Measurements from ENCODE around the gene AP2A2.

Gene AP2A2

DNA sequence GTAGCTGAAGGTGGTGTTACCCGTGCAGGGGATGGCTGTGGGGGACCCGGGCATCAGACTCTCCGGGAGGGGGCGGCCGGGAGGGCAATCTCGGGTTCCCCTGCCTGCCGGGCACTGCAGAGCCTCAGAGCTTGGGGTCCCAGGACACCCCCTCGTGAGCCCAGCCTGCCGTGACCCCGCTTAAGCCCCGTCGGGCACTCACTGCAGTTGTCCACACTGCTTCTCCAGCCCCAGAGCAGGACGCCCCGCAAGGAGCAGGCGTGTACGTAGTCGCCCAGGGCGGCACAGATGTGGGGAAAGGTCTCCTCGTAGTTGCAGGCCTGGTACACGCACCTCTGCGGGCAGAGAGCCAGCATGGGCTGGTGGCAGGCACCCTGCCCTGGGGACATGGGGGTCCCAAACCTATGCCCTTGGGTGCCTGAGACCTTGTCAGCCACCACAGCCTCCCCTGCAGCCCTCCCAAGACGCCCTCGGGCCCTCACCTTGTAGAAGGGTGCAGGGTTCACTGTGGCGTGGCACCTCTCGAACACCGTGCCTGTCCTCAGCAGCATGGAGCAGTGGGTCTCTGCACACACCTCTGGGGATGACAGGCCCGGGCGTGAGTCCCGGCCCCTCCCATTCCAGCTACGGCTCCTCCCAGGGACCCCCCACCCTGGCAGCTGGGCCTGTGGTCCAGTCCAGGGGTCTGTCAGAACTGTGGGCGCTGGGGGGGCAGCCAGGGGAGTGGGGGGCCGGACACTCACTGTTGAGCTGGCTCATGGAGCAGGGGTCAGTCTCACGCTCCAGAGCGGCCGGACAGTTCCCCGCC, 102.0 kb downstream of the AP2A2 start:
- FAIRE-seq, result no peak
- DNase-seq (ENCODE audit: low spot score), result no peak

DNA sequence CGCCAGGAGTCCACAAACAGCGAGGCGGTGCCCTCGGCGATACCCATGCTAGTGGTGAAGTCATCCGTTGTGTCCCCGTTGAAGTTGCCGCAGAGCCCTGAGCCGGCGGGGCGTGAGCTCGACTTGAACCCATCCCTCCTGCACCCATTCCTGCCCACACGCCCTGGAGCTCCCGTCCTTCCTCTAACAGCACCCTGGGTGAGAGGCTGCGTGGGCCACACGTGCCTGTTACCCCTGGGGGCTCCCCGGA, 102.5 kb downstream of the AP2A2 start:
- FAIRE-seq (no peak), DNase-seq (ENCODE audit: low spot score) (no peak)

DNA sequence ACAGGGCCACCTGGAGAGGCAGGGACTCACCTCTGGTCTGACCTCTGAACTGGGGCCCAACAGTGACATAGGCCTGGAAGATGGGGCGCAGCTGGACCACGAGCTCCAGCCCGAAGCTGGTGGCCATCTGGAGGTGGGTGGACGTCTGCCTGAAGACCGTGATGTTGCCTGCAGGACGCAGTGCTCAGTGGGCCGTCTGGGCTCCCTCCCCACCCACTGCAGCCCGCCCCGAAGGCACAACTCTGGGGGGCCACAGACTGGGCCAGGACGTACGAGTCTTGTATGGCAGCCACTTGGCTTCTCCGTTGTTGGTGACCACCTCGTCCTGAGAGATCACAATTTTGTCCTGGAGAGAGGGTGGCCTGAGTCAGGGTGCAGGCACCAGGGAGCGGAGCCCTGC, 102.9 kb downstream of the AP2A2 start:
- no peak for FAIRE-seq
- no peak for DNase-seq (ENCODE audit: low spot score)

DNA sequence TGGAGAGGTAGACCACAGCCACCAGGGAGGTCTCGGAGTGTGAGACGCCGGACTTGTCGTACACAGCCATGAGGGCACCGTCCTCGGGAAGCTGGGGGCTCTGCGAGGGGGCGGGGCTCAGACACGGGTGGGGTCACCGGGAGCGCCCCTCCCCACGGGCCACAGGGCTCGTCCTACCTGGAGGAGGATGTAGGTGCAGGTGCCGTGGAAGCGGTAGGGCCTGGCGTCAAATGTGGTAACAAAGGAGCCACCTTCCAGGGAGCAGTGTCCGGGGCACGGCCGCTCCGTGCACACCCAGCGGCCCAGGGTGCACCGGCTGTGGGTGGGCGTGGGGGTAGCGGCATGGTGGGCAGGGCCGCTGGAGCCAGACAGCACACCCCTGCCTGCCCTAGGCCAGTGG, 103.4 kb downstream of the AP2A2 start:
- FAIRE-seq (no peak), DNase-seq (ENCODE audit: low spot score) (no peak)

DNA sequence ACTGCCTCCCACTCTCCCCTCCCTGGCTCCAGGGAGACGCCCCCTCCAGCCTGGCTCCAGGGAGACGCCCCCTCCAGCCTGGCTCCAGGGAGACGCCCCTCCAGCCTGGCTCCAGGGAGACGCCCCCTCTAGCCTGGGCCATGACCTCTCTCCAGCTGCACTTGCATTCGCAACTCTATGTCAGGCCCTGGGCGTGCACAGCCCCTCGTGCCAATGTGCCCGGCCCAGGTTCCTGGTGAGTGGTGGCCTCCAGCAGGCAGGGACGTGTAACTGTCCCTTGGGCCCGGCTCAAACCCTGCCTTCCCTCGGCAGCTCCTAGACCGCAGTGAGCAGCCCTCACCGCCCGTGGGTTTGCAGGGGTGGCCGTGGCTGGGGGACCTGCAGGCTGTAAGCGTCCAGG, 104.0 kb downstream of the AP2A2 start:
- no peak for FAIRE-seq
- DNase-seq (ENCODE audit: low spot score), result no peak

DNA sequence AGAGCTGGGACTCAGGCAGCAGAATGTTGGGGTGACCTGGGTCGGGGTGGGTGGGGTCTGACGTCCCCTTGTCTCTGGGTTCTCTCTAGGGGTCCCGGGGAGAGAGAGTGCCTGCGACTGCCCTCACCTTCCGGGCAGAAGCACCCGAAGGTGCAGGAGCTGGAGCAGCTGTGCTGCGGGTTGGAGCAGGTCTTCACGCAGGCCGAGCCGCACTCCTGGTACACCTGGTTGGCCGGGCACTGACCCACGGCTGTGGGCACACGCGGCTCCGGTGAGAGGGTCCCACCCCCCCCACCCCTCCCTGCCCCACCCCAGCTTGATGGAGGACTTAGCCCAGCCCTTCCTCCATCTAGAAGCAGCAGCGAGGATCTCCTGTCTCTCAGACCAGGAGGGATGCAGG, 104.4 kb downstream of the AP2A2 start:
- DNase-seq (ENCODE audit: low spot score) (no peak), FAIRE-seq (no peak)

DNA sequence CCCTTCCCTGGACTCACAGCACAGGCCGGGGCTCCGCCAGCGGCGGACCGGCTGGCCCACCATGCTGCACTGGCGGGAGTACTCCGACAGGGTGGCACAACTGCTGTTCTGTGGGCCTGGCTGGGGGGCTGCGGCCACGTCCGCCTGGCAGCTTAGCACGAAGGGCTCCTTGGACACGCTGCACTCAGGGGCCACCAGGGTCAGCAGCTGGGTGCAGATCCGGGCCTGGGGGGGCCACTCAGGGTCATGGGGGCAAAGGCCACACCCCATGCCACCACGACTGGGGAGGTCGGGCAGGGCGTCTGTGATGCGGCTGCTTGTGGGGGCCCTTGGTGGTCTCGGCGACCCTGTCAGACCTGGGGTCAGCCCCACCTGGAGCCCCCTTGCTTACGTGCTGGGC, 104.9 kb downstream of the AP2A2 start:
- no peak for DNase-seq (ENCODE audit: low spot score)
- FAIRE-seq, result no peak

DNA sequence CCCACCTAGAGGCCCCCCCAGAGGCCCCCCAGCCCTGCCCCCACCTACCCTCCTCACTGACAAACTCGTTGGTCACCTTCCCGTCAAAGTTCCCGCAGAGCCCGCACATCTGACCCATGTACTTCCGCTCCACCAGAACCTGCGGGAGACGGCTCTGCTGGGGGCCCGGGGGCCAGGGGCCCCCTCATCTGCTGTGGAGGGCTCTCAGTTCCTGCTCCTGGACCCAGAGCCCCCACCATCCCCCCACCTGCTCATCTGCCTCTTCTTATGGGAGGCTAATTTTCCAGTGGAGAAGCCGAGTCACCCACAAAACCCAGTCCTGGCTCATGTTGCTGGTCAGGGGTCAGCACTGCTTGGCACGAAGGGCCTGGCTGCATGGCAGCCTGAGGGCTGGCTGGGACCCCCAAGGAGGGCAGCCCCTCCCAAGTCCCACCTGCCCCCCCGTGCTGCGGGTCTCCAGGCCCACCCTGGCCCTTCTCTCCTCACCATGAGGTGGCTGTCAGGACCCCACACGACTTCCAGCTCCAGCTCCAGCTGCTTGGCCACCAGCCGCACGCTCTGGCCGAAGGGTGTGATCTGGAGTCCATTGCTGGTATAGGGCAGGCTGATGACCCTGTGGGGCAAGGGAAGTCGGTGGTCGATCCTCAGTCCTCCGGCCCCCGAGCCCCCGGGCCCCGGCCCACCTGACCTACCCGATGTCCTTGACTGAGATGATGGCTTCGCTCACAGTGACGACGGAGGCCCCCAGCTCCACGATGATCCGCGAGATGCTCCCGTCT, 105.6 kb downstream of the AP2A2 start:
- FAIRE-seq, result no peak
- DNase-seq (ENCODE audit: low spot score), result no peak

DNA sequence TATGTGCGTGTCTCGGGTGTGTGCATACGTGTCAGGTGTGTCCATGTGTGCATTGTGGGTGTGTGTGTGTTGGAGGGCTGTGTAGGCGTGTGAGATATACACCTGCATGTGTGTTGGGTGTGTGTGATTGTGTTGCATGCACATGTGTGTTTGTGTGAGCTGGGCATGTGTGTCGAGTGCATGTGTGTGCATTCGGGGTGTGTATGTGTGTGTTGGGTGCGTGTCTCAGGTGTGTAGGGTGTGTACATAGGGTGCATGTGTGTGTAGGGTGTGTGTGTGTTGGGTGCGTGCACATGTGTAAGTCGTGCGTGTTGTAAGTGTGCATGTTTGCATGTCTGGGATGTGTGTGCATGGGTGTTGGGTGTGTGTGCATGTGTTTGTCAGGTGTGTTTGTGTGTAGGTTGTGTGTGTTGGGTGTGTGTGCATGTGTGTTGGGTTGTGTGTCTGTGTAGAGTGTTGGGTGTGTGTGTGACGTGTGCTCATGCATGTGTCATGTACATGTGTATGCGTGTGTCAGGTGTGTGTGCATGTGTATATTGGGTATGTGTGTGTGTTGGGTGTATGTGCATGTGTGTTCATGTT, 106.7 kb downstream of the AP2A2 start:
- DNase-seq (ENCODE audit: low spot score), result no peak
- no peak for FAIRE-seq

DNA sequence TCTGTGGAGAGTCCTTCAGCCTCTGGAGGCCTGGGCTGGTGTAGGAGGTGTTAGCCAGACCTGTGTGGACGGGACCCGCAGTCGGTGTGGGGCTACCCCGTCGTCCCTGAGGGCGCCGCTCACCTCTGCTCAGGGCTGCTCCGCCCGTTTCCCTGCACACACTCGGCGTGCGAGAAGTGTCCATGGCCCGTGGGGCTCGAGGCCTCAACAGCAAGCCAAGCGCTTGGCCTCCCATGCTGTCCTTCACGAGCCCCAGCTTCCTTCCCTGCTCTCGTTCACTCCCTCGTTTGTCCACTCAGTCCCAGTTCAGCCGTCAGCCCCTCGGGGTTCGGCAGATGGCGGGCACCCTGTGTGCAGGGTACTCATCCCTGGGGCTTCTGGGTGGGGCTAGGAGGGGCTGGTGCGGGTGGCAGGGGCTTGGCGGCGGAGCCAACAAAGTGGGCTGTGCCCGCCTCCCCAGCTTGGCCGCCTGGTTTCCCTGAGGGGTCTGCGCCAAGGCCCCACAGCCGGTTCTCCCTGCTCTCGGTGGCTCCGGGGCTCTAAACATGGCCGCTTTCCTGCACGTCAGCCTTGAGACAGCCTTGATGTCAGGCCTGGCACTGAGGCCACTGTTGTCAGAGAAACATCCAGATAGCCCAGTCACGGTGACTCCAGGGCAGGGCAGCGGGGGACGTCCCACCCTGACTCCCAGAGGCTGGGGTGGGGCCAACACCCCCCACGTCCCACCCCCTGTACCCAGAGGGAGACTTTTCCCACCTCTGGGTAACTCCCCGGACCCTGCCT, 107.5 kb downstream of the AP2A2 start:
- FAIRE-seq, result no peak
- DNase-seq (ENCODE audit: low spot score), result no peak

DNA sequence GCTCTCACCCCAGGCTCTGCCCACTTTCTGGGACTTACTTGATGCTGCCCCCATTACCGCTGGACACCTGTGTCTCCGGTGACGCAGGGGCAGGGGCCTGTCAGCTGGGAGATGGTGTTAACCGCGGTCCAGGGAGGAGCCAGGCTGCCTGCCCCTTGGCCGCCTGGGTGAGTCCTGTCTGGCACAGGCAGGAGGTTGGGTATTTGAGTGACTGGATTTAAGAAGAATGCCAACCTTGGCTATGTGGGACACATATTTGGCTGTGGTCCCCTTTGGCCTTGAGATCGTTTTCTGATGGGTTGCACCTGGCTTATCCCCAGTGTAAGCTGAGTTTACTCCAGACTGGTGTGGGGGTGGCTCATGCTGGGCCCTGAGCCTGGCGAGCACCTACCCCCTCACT, 108.3 kb downstream of the AP2A2 start:
- no peak for DNase-seq (ENCODE audit: low spot score)

DNA sequence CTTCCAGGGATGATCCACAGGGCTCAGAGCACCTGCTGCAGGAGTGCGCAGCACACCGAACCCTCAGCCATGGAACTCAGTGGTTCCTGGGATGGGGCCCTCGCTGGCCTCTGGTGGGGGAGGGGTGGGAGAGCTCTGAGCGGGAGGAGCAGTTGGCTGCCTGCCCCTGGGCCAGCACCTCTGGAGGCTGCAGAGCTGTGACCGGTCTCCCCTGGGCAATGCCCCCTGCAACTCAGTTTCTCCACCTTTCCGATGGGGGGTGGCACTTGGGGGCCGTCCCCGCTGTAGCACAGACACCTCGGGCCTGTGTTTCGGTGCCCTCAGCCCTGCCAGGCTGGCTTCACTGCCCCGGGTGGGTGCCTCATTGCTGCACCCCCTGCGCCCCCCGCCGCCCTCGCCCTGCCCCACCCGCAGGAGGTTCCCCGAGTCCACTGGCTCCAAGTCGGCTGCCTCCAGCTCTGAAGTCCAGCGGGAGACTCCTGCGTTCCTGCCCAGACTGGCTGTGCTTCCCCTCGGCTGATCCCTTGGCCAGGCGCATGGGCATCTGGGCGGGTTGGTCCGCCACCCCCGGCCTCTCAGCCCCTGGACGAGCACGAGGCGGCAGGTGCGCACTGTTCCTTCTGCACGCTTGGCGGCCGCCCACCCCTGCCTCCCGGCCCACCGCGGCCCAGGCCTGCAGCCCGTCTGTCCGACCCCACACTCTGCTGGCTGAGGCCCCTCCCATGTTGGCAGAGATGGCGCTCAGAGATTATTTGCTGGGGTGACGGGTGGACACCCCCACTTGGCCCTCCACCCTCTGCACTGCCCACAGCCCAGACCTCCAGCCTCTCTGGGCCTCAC, 109.0 kb downstream of the AP2A2 start:
- DNase-seq (ENCODE audit: low spot score), result no peak
- no peak for FAIRE-seq

More for the DNA sequence above, 108.3 kb downstream of the AP2A2 start:
- no peak for FAIRE-seq

DNA sequence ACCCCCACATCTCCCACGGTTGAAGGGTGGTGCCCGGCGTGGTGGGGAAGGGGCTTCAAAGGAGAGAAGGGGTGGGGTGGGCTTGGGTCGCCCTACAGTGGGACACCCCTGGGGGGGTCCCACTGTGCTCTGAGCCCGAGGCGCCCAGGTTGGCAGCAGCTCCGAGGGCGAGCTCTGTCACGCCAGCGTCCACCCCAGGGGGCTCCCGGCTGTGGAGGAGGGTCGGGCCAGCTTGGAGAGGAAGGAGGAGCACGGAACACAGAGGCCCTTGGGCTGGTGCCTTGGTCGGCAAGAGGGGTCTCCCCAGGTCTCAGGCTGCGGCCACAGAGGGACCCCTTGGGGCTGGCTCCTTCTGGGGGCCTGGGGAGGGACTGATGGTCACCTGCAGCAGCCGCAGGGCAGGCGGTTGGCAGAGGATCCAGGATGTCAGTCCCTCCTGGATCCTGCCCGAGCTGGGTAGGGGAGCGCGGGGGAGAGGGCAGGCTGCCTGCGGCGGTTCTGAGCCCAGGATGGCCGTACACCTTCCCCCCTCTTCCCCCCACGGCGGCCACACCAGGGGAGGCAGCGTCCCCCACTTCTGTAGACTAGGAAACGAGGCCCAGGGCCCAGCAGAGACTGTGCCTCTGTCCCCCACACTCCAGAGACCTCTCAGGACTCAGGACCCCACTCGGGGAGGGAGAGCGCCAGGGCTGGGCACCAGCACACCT, 110.1 kb downstream of the AP2A2 start:
- FAIRE-seq (no peak), DNase-seq (ENCODE audit: low spot score) (no peak)

DNA sequence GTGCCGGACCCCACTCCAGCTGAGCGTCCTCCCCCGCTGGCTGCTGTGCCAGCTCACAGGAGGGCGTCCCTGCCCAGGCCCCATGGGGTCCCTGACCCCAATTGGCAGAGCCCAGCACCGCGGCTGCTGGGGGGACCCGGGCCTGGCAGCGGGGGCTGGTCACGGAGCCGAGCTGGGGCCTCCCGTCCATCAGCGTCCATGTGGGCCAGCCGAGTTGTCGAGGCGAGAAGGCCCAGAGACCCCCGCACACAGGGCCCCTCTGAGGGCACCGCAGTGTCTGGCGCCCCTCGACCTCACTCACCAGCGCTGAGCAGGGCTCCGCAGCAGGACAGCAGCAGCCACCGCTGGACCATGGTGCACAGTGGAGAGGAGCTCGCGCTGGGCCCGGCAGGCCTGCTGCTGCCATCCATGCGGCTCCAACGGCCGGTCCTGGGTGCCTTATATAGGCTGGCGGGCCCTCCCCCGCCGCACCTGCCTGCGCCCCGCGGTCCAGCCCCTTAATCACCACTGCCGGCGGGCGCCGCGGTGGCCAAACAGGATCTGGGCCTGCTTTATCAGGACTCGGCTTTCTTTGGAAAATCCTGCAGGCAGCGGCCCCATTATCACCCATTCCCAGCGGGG, 110.7 kb downstream of the AP2A2 start, which contains the start of gene MUC6:
Gene MUC6, minus strand, starts transcription at position 416 of the 621 bp plus-strand sequence. Its CDS starts 63 bp downstream, at position 353.
- DNase-seq (ENCODE audit: low spot score) (no peak), FAIRE-seq (no peak)

DNA sequence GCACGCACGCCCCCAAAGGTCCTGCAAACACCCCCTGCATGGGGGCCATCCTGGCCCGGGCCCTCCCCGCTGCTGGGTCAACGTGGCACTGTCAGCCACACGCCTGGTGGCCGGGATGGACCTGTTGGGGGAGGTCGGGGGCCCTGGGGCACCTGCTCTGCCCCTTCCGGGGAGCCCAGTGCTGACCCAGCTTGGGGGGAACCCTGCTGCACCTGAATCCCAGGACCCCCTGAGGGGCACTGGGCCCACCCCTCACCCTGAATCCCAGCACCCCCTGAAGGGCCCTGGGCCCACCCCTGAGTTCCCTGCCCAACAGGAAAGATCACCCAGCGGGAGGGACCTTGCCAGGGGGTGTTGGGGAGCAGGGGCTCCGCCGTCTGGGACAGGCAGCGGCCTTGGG, 111.3 kb downstream of the AP2A2 start:
- FAIRE-seq (no peak), DNase-seq (ENCODE audit: low spot score) (no peak)

DNA sequence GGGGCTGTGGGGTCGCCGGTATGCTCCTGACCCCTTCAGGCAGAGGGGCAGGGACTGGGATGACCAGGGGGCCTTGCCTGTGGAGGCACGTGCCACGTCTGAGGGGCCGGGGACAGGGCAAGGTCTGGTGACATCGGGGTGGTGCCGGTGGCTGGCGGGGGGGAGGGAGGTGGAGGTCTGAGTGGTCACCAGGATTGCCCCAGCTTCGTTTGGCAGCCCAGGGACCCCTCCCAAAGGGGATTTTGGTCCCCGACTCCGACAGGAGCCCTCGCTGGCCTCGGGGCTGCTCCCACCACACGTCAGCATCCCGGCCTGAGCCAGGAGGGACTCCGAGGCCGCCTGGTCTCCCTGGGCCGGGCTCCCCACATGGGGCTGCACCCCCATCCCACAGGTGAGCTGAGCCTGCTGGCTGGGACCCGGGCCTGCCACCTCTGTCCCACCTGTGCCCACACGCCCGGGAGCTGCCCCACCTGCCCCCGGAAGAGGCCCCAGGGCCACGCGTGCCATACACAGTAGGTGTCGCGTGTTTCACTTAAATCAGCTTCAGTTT, 111.9 kb downstream of the AP2A2 start:
- no peak for FAIRE-seq
- DNase-seq (ENCODE audit: low spot score), result no peak

DNA sequence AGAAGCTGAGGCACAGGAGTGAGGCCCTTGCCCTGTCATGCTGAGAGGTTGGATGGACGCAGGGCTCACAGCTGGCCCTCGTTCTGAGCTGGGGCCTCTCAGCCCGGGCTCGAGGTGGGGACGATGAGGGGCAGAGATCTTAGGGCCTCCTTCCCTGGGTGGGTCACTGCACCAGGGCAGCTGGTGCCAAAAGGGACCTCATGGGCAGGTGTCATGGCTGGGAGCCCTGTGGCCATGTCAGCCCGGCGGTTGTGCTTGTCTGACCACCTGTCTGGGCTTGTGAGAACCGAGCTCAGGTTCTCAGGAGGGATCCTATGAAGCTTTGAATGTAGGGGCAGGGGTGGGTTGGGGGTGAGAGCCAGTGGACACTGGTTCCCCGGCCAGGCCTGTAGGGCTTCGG, 112.7 kb downstream of the AP2A2 start:
- no peak for DNase-seq (ENCODE audit: low spot score)
- no peak for FAIRE-seq

DNA sequence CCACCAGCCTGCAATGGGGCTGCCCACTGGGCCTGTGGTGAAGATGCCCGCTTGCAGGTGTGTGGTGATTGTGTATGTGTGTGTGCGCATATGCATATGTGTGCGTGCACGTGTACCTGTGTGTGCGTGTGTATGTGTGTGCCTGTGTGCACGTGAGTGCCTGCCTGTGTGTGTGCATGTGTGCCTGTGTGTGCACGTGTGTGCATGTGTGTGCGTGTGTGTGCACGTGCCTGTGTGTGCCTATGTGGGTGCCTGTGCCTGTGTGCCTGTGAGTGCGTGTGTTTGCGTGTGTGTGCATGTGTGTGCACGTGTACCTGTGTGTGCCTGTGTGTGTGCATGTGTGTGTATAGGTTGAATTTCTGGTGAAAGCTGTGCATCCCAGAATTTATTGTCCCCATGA, 113.3 kb downstream of the AP2A2 start:
- no peak for FAIRE-seq

More for the DNA sequence above, 113.3 kb downstream of the AP2A2 start:
- no peak for DNase-seq (ENCODE audit: low spot score)

Data from RCC 7860 (cell line).